Stimulated activated CD4-positive, alpha-beta T cell treated with anti-CD3 and anti-CD28 coated beads, Interleukin-2, amount 100 ng/mL, for 24 hours (primary cell): ENCODE data around the gene TNMD.

Experiments
- DNase-seq, 2 donors: peaks; one replicate each; pipeline ENCODE4 v3.0.0-alpha.2; 2020

TNMD gene

DNA sequence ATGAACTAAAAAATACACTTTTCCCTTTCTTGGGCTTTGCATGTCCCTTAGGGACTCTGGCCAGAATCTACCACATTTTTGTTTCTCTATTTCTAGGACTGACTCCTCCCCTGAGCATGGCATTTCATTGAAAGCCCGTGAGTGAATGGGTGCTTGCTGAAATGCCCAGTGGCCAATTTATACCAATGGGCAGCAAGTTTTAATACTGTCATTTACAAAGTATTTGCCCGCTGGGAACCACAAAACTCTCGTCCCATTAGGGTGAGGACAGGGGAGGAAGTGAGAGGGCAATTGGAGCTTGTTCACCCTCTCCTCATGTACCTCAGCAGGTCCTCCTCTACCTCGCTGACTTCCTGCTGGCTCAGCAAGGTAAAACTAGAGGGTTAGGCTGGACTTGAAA lies 60.4 kb downstream of the TNMD start:
- DNase-seq = no peak

- no peak for DNase-seq
These were observed 62.4 kb downstream of the TNMD start for GRCh38 chrX:100647095-100647494.

- no peak for DNase-seq
These were observed 63.0 kb downstream of the TNMD start for GRCh38 chrX:100647739-100648138.

DNA sequence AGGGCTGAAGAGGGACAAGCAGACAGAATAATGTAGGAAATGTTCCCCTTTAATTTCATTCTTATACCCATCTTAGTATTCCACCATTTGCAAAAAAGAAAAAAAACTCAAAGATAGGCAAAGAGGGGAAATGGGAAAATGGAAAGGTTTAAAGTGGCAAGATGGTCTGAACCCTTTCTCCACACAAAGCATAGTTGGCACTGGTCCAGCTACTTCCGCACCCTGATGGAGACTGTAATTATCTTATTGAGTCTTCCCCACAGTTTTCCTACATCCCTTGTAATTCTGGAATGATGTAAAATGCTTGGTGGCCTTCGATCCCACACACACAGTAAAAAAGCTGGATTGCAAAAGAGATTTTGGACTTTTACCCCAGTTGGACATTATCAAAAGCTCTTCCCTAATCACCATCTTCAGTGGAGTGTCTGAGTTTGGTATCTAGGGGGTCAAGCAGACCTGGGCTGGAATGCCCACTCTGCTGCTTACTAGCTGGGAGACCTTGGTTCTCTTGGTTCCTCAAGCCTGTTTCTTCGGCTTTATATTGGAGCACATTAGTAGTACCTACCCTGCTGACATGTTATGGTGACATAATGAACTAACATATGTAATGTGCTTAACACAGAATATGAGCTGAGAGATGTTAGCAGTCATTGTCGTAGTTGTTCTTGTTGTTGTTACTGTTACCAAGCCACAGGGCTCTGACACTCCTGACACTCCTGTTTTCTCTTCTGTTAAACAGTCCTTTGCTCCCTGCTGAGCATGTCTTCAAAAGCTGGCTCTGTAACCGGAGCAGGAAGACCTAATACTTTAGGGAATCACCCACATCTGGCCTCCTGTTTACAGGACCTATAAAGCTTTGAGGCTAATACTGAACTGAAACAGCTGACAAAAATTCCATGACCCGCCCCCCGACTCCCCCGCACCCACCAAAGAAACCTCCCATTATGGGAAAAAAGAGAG lies 64.0 kb downstream of the TNMD start:
- no peak for DNase-seq
